Measurements from ENCODE around the gene CCL15.
A peak's percentile ranks its signal among the peaks of the same experiment; 100 is the strongest.
"Not testable (repeated sequence)": the region's sequence is repeated elsewhere in the genome, so short reads cannot be mapped to it uniquely, and the experiment has no call there.

Gene CCL15

GRCh38 chr17:36001110-36001771 is at the start of gene CCL15:
TSS of gene CCL15 (minus strand) at chr17:36001553. CDS start at chr17:36001492, 61 bp downstream.
- DNase-seq: no peak

GRCh38 chr17:36049643-36050042 is 48.3 kb upstream of the CCL15 start:
- no peak for DNase-seq

GRCh38 chr17:36048066-36048465 is 46.7 kb upstream of the CCL15 start:
- peak; percentile 94 for DNase-seq

- peak; percentile 57 for DNase-seq
Observed at GRCh38 chr17:36036235-36036634, 34.9 kb upstream of the CCL15 start.

GRCh38 chr17:36034127-36034526 is 32.8 kb upstream of the CCL15 start:
- peak; percentile 87 for DNase-seq

- no peak for DNase-seq
Observed at GRCh38 chr17:36030956-36031355, 29.6 kb upstream of the CCL15 start.

GRCh38 chr17:36027761-36028160 is 26.4 kb upstream of the CCL15 start:
- DNase-seq: no peak

GRCh38 chr17:36024106-36024869 is 22.9 kb upstream of the CCL15 start:
- no peak for DNase-seq

- DNase-seq: no peak
Observed at GRCh38 chr17:36019423-36019822, 18.1 kb upstream of the CCL15 start.

- DNase-seq: peak; percentile 41
Observed at GRCh38 chr17:36017799-36018198, 16.4 kb upstream of the CCL15 start, which contains the start of gene CCL23. TSS of gene CCL23 (minus strand) at chr17:36017972. CDS start at chr17:36017897, 75 bp downstream.

GRCh38 chr17:36016555-36016954 is 15.2 kb upstream of the CCL15 start:
- DNase-seq: no peak

- not testable (repeated sequence) for DNase-seq
Observed at GRCh38 chr17:36015895-36016294, 14.5 kb upstream of the CCL15 start.

GRCh38 chr17:36014946-36015345 is 13.6 kb upstream of the CCL15 start:
- DNase-seq: no peak

GRCh38 chr17:36011201-36011600 is 9.8 kb upstream of the CCL15 start:
- DNase-seq: peak; percentile 91

- DNase-seq: peak; percentile 29
Observed at GRCh38 chr17:36008998-36009665, 7.8 kb upstream of the CCL15 start.

- DNase-seq: peak; percentile 34
Observed at GRCh38 chr17:36004594-36005108, 3.3 kb upstream of the CCL15 start.

- no peak for DNase-seq
Observed at GRCh38 chr17:36002631-36003030, 1.3 kb upstream of the CCL15 start.

GRCh38 chr17:36001862-36002603 is 680 bp upstream of the CCL15 start:
- DNase-seq: no peak

GRCh38 chr17:36000732-36001109 is 632 bp downstream of the CCL15 start:
- no peak for DNase-seq

- DNase-seq: no peak
Observed at GRCh38 chr17:35998756-35999155, 2.6 kb downstream of the CCL15 start.

GRCh38 chr17:35998018-35998545 is 3.3 kb downstream of the CCL15 start:
- DNase-seq: no peak

- DNase-seq: not testable (repeated sequence)
Observed at GRCh38 chr17:35995346-35995745, 6.0 kb downstream of the CCL15 start.

- DNase-seq: no peak
Observed at GRCh38 chr17:35991075-35991474, 10.3 kb downstream of the CCL15 start.
